SK-N-DZ (cell line): Measurements from ENCODE around the gene PDE9A.

Experiments used
- DNase-seq: peaks from one replicate; pipeline ENCODE4 v3.0.0-alpha.2; 2015; ENCODE audit warnings: low spot score

PDE9A gene

DNA sequence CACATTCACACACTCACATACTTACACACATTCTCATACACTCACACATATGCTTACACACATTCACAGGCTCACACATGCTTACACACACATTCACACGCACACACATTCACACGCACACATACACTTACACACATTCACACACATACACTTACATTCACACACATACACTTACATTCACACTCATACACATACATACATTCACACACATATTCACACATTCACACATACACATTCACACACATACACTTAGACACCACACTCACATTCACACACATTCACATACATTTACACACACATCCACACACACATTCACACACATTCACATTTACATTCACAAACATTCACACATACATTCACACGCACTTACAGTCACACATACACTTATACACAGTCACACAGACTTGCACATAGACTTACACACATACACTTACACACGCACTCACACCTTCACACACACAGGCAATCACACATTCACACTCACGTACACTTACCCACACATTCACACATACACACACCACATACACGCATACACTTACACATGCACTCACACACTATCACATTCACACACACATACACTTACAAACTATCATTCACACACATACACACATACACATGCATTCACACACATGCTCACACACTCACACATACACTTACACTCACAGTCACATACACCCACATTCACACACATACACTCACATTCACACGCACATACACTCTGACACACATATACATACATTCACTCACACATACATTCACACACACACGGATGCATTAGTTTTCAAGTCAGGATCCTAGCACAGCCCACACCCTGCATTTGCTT is 16.8 kb downstream of the PDE9A start:
- no peak for DNase-seq

DNA sequence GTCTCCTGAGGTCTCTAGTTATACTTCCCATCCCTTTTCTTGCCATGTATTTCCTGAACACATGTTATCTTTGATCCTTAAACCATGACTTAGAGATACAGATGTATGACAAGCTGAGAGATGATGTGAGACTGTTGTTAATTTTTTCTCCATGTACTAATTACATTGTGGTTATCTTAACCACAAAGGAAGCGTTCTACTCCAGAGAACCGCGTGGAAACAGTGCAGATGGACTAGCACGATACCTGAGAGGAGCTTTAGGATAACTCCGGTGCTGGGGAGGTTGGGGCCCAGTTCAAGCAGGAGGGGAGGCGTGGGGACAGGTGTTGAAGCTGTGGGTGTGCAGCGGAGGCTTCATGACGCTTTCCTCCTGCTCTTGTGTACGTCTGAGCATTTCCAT is 17.5 kb downstream of the PDE9A start:
- DNase-seq: no peak

DNA sequence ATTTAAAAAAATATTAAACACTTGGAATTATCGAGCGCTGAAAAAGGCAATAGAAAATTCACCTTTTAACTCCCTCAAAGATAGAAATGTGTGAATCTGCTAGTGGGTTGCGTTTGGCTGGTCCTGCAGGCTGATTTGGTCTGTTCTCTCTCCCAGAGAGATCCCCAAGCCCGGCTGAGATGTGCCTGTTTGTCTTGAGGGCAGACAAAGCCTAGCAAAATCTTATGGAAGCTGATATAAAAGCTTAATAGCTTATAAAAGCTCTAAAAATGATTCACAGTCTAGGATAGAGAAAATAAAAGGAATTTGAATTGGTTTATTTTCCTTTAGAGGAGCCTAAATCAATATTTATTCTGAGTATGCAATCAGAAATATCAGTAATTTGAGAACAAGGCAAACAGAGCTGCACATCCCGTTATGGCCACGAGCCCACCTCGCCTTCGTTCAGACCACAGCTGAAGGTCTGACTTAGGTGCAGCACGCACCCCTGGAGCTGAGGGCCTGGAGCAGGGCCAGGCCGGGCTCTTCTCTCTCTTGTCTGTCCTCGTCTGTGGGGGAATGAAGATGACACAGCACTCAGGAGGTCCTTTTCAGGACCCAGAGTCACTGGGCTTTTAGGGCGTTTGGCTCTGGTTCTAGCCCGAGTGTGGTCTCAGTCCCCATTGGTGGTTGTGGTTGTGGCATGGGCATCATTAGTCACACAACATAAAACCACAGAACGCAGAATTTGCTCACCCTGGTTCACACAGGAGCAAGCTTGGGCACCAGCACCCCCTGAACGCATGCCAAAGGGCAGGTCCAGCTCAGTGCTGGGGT is 18.6 kb downstream of the PDE9A start:
- DNase-seq: no peak

DNA sequence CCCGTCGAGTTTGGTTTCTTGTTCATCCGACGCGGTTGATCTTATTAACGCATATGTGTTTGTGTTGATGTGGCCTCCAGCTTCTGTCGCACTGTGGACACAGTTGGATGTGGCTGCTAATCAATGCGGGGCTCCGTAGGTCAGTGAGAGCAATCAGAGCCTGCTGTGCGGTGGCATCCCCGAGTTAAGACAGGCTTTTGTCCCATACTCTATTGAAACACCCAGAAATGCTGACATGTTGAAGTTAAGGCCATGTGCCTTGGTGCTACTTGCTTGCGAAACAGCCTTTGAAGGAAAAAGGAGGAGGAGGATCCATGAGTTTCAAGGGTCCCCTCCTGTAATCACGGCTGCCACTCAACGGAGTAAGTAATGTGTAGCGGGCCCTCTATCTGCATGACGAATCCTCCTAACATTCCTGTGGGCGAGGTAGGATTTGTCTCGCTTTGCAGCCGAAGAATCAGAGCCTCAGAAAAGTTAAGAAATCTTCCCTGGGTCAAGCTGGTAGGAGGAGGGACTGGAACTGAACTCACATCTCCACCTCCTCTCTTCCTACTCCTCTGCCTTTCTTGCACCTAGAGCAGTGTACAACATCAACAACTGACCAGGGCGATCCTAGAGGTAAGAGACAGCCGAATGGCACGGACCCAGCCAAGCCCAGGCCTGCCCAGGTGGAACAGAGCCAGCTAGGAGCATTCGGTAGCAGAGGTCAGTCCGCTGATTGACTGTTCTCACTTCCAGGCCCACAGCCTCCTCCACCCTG is 19.5 kb downstream of the PDE9A start:
- no peak for DNase-seq

DNA sequence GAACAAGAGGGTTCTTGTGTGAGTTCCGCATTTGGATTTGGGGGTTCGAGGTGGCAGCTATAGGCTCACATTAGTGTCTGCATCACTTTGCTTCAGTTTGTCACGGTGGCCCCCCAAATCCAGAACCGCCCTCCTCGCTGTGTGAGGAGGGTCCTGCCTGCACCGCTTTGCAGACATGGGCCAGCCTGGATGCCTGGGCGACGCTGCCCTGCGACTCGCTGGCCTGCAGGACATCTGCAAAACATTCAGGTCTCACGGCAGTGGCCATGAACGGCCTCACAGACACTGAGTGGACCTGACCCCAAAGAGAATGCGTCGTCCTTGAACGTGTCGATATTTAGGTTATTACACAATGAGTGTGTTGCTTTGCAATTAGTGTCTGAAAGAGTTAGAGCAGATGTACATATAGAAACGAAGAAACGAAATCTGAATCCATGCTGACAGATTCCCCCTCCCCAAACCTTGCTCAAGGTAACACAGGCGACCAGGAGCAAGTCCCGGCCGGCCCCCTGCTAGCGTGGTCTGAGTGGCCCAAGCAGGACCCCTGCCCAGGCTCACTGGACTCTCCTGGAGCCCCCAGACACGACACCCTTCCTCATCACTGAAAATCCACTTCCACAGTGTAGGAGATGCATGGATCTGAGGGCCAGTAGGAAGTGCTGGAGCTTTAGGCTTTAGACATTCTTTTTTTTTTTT is 20.4 kb downstream of the PDE9A start:
- no peak for DNase-seq

DNA sequence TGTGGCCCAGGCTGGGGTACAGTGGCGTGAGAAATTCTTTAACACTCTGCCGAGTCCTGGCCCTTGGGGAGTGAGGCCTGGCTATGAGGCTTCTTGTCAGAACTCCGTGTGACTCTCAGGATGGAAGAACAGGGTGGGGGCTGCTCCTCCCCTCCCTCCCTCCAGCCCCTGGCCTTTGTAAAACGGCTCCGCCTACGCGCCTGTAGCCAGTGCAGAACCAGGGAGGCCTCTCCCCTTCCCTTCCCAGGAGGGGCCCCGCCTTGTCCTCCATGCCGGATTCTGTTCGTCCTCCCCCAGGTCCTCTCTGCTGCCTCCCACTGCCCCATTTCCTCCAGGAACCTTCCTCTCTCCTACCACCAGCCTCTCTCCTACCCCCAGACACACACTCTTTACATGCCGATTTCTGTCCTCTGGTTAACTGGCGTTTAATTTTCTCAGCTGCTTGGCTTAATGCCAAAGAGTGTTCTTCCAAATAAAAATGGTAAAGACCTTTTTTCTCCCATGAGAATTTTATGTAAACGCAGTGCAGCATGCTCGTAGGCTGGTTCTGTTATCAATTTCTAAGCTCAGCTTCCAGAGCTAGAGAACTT is 21.0 kb downstream of the PDE9A start:
- peak; percentile 24 for DNase-seq

DNA sequence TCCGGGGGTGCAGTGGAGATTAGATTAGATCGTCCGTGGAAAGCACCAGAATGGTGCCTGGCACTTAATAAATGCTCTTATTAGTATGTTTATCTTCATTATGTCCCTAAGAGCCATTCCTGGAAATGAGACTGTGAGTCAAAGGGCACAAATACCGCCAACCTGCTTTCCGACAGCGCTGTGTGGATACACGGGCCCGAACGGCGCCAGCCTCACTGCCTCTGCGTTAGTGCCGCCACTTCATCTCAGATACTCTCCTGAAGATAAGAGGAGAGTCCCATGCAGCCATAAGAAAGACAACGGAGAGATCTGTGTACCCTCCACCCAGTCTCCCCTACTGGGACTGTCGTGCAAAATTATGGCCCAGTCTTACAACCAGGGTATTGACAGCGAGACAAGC is 22.0 kb downstream of the PDE9A start:
- DNase-seq: no peak

DNA sequence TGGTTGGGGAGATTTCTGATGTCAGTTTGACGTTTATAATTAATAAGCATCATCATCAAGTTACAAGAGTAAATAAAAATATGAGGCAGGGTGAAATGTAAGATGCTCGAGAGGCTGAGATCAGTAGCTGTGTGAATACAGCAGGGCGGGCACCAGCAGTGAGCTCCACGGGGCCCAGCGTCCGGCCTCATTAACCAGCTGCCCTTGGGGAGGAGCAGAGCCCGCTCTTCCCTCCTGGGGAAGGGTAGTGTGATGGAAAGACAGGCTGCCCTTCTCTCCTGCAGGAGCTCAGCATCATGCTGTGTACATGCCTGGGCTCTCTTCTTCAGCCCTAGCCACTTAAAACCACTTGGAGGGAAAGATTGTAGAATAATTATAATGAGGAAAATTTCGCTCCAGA is 23.4 kb downstream of the PDE9A start:
- DNase-seq: no peak

DNA sequence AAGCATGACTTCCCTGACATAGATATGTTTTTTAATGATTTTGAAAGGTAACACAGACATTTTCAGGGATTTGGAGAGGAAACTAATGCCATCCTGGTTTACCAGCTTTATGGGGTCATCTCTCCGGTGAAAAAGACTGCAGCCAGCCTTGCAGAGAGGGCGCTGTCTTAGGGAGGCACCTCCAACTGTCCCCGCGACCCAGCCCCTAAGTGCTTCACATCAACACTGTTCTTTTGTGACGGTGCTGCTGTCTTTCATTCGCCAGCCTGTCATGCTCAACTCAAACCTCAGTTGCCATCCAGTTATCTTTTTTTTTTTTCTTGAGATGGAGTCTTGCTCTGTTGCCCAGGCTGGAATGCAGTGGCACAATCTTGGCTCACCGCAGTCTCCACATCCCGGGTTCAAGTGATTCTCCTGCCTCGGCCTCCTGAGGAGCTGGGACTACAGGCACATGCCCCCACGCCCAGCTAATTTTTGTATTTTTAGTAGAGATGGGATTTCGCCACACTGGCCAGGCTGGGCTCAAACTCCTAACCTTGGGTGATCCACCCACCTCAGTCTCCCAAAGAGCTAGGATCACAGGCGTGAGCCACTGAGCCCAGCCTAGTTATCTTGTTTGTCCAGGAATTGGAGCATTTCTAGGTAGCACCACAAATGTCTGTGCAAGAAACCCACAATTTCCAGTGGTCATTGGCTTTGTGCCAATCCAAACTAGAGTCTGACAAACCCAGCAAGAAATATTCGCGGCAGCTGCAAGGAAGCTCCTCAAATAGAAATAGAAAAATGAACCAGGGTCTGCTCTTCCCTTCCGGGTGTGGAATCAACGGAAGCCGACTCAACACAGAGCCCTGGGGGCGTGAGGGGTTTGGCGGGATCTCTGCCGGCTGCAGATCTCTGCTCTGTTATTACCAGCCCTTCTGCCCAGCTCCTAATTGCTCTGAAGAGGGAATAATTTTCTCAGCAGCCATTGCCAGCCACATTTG is 24.2 kb downstream of the PDE9A start:
- no peak for DNase-seq

DNA sequence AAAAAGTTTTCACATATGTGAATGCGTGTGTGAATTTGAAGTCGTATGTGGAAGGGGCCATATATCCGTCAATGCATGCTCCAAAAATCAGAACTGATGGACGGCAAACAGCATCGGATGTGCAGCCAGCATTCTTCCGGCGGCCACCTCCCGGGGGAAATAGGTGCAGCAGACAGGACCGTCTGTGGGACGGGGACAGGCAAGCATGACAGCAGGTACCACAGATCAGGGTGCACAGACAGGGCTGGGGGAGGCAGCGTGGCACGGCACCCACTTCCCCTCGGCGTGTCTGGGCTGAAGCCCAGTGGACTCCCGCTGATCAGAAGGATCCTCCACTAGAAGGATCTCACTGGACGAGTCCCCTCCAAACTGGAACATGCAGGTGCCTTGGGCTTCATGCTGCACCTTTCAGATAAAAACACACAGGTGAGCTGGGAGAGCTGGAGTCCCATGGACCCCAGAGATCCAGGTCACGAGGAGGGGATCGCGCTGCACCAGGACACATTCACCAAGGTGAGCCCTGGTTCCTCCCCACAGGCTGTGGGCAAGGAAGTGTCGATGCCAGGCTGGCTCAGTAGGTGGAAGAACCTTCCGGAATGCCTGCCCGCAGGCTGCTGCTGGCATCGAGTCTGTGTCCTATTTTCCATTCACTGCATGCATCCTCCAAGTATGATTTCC is 25.3 kb downstream of the PDE9A start:
- no peak for DNase-seq

DNA sequence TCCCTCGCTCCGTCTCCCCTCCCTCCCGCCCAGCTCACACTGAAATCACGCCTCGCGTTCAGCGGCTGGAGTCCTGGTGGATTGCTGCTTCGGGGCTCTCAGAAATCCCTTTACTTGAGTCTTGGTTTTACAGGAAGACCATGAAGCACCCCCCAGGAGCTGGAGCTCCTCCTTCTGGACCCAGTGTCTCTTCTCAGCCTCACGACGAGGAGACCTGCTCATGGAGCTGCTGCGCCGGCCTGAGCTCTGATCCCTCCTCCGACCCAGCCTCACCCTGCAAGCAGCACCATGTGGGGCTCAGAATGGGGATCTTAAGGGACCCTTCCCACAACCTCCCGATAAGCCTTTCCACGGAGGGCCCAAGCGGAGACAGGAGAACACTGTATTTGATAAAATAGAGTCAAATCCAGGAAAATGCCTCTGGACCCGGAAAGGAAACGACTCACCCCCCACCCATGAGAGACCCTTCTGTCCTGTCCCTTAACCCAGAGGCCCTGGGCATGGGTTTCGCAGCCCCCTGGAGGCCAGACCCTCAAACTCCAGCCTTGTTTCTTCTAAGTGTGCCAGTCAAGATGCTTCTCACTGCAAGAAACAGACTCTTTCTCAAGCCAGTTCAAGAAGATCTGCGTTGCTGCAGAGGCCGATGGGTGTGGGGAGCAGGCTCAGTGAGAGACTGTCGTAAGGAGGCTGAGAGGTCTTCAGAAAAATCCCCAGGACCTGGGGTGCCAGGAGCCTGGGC is 26.1 kb downstream of the PDE9A start:
- no peak for DNase-seq

DNA sequence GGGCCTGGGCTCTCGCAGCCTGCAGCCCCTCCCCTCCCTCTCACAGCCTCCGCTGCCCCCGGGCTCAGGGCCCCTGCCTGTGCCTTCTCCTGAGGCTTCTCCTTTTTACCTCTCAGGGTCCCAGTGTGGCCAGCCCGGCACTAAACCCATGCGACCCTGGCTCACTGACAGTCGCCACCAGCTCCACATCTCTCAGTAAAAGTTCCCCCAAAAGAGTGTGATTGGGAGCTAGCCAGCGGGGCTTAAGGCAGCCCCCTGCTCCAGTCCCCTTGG is 26.6 kb downstream of the PDE9A start:
- DNase-seq: no peak

DNA sequence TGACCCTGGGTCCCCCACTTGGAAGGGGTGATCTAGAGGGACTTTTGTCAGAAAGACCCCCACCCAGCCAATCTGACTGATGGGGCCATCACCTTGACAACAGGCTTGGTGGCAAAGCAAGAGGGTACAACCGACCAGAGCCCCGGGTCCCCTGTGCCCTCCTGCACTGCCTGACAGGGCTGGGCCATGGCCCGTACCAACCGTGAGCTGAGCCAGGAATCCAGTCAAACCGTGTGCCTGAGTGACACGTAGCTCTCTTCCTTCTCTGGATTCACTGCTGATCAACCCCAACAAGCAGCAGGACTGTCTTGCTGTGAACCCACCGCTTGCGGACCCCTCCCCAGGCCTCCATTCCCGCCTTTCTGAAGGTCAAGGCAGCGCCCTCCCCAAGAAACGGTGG is 27.0 kb downstream of the PDE9A start:
- DNase-seq: no peak

DNA sequence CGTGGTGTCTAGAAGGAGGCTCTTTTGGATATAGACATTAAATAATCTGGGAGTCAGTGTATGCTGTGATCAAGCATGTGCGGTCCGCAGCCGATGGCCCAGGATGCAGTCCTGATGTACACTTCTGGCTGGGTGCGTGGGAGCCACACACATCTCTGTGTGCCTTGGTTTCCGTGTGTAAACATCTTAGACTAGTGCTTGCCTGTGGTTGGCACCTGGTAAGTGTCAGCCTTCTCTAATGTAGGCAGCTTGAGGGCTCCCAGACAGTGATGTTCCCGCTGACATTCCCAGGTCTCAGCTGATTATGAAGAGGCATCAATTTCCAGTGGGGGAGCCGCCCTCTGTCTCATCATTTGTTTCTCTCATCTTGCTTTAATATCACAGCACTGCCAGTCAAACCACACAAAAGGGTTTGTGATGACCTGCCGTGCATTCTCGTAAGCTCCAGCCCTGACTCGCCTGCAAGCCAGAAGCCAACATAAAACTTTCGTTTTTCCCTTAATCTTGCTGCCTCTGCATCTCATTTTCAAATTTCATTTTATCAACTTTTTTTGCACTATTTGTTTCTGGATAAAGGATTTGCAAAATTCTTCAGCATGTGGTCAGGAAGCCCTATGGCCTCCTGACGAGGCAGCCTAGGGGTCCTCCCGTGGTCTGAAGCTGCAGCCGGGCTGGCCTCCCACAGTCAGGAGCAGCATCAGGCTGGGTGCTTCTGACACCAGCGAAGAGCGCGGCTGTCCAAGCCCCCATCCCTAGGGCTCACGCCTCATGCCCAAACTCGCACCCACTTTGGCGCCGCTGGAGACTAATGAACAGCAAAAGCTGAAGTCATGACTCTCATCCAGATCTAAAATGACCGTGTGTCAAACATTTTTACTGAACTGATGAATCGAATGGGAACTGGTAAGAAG is 28.1 kb downstream of the PDE9A start:
- DNase-seq: no peak

DNA sequence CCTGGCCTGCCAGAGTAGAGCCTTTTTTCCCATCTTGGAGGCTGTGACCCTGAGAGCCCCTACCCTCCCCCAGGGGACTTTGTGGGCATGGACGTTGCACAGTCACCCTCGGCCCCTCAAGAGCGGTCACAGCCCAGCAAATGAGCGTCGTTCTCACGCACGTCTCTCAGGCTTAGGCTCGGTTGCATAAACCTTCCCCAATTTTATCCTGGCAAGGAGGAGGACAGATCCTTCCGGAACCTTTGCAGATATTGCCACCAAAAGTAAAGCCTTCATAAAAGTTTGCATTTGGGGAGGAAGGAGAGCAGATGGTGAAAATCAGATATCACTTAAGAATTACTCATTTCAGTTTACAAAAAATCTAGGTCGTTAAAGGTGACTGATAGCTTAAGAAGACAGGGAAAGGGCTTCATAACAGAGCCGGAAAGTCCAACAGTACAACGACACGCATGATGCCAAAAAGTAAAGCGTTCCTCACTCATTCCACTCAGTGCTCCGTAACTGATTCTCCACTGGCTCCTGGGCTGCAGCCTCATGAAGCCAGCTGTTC is 29.3 kb downstream of the PDE9A start:
- no peak for DNase-seq

DNA sequence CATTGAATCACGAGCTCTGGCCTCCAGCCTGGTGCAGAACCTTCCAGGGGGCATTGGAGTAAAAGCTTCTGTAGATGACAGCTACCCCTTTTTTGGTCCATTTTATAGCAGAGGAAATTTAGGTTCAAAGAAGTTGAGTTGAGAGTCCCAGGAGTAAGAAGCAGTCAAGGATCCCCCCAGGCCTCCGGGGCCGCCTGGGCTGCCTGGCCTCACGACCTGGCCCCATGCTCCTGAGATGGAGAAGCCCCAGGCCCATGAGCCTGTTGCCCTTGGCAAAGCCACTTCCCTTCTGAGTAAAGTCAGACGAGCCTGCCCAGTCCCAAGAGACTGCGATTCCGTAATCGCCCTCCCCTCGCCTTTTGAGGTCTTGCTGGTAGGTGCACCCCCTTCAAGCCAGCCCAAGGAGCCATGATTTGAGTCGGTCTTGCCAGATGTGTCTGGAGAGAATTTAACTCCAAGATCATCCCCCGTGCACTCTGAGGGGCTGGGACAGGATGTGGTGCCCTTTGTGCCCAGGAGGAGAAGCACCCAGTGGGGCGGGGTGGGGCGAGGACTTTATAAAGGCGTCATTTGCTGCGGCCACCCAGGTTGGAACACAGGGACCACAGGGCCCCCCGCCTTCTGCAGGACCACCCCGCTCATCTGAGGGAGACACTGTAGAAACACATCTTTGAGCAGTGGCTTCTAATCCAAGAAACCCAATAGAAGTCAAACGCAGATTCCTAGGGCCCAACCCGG is 30.1 kb downstream of the PDE9A start:
- no peak for DNase-seq
